GM18858 (cell line): Measurements from ENCODE around the gene ANKMY1.
"Not testable (repeated sequence)": the region's sequence is repeated elsewhere in the genome, so short reads cannot be mapped to it uniquely, and the experiment has no call there.

Source experiments
- ATAC-seq: cut with Tn5 transposase; IDR thresholded peaks from one replicate; pipeline ENCODE4 v1.9.1; 2021; ENCODE audit not compliant: unreplicated experiment

The ANKMY1 gene

GRCh38 chr2:240522406-240522805, 35.4 kb downstream of the ANKMY1 start:
- no peak for ATAC-seq

- ATAC-seq, result not testable (repeated sequence)
Observed at GRCh38 chr2:240521885-240522284, 35.9 kb downstream of the ANKMY1 start.

DNA sequence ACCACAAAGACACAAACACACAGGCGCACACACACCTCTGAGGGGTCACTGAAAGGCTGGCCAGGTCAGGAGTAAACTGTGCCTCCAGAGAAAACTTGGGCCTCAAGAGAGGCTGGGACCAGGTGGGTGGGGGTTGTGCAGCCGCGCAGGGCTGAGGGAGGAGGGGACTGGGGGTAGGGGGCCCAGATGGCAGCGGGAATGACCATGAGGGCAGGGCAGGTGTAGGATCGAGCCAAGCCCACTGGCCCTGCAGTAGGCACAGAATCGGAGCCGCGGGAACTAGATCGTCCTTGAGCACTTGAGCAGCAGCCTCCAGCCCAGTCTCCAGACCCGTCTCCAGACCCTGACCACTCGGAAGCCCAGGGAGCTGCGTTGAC, 36.8 kb downstream of the ANKMY1 start:
- no peak for ATAC-seq

GRCh38 chr2:240520130-240520973, 37.4 kb downstream of the ANKMY1 start:
- ATAC-seq, result no peak

DNA sequence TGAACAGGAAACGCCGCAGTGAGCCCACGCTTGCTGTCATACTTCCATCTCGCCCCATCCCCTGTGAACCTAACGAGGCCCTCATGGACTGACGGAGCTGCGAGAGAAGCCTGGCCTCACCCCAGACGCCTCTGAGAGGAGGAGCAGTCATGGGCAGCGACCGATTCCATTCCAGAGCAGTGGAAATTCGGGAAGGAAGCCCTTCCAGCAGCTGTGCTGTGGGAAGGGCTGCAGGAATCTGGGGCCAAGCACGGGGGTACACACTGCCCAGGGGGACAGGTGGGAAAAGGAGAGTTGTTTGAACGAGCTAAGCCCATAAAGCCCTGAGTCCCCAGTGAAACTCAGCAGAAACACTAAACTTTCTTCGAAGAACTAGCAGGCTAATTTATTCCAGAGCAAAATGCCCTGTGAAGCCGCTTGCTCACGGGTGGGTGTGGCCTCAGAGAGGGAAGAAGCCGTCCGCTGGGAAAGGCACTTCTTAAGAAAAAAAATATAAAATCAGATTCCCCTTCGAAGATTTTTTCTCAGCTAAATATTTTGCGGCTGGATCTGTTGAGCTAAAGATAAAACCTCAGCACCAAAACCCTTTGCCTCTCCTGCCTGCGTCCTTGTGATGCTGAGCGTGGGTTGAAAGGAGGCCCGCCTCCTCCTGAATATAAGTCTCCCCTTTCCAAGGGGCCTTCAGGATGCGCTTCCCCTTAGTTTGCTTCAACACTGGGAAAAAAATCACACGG, 38.2 kb downstream of the ANKMY1 start:
- no peak for ATAC-seq

- no peak for ATAC-seq
Observed at GRCh38 chr2:240518981-240519380, 38.8 kb downstream of the ANKMY1 start.

DNA sequence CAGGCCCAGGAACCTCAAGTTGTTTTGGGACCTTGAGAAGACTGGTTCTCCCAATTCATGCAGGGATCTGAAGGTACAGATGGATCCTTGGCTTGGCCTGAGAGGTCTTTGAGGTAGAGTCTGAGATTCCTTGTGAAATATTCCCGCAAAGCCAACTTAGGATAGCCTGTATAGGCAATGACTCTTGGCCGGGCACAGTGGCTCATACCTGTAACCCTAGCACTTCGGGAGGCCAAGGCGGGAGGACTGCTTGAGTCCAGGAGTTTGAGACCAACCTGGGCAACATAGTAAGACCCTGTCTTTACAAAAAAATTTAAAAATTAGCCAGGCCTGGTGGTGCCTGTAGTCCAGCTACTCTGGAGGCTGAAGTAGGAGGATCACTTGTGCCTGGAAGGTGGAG, 40.4 kb downstream of the ANKMY1 start:
- no peak for ATAC-seq

DNA sequence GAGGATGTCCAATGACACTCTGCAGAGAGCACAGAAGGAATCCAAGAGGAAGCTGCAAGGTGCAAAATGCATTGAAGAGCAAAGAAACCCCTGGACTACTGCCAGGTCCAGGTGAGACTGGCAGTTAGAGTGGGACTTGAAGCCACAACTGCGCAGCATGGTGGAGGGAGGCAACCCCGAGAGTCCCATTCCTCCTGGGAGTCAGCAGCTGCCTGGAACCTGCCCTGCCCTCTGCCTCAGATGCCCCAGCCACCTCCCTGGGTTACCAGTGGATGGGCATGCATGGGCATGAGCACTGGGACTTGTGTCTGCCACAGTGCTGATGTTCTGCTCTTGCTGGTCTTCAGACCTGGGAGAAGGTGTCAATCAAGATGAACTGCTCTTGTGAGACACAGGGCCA, 43.2 kb downstream of the ANKMY1 start:
- ATAC-seq, result no peak

GRCh38 chr2:240513549-240514287, 44.1 kb downstream of the ANKMY1 start:
- peak; percentile 86 for ATAC-seq

DNA sequence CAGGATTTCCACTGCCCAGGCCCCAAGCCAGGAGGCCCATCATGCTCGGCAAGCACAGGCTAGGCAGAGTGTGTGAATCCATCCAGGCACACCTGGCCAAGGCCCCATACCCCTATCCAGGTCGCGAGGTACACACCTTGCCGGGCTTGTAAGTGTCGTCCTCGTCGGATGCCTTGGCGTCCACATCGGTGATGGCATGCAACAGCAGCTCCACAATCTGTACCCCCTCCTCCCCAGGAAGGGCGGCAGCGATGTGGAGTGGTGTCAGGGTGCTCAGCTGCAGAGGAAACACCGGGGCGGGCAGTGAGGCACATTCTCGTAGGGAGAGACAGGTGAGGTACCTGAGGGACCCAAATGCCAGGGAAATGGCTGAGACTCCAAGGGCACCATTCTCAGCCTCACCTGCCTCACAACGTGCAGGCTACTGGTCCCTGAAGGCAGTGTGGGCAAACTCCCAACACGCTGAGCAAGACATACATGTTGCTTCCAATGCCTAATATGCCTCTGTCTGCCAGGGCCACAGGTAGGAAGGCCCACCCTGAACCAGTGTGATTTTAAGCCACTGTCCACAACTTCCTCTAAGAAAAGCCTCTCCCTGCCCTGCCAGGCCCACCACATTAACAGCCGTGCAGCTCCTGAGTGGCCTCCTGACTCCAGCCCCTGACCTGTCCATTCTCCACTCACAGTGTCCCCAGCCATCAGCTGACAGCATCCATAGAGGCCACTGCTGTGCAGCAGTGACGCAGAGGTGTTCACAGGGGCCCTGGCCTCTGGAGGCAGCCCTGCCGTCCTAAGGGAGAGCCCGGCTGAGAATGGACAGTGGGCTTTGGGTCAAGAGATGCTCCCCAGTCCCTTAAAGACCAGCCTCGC, 44.9 kb downstream of the ANKMY1 start:
- ATAC-seq, result no peak

DNA sequence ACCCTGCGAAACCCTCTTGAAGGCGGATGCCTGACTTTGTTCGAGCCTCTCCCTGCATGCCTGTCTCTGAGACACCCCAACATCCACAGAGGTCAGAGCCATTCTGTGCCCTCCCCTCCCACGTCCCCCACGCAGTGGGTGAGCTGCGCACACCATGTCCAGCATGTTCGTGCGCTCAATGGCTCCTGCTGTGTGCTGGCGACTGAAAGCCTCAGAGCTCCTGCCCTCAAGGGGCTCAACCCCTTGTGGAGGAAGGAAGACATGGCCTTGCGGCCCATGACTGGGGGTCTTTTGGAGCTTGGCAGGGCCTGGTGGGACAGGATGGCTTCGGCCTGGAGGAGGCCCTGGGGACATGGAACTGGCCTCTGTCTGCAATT, 45.7 kb downstream of the ANKMY1 start:
- ATAC-seq, result no peak

DNA sequence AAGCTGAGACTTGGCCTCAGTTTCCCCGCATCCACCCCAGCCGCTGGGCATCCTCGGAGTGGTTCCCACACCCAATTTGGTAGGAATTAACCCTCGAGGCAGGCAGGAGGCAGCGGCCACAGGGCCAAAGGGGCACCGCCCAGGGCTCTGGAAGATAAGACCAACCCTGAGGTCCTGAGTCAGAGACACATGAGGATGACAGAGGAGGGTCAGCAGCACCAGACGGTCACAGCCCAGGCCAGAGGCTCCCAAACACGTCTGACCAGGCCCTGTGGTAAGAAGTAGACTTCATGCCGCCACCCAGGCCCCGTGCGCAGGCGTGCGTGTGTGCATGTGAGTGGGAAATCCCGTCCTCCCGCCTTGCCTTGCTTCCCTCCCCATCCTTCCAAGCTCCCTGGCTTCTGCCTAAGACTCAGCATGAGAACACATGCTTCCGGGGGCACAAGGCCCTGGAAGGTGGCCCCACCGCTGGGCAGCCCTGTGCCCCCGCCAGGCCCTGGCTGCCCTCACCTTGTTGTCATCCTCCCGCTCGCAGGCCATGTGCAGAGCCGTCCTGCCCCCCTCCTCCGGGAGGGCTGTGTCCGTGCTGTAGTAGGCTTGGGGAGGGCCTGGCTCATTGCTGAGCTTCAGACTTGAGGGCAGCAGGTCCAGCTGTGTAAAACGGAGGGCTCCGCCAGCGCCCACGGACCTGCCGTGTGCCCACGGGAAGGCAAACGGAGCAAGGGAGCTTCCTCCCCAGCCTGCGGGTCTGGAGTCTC, 46.3 kb downstream of the ANKMY1 start:
- no peak for ATAC-seq

GRCh38 chr2:240510513-240511210, 47.1 kb downstream of the ANKMY1 start:
- no peak for ATAC-seq

GRCh38 chr2:240509667-240510512, 47.9 kb downstream of the ANKMY1 start:
- no peak for ATAC-seq

DNA sequence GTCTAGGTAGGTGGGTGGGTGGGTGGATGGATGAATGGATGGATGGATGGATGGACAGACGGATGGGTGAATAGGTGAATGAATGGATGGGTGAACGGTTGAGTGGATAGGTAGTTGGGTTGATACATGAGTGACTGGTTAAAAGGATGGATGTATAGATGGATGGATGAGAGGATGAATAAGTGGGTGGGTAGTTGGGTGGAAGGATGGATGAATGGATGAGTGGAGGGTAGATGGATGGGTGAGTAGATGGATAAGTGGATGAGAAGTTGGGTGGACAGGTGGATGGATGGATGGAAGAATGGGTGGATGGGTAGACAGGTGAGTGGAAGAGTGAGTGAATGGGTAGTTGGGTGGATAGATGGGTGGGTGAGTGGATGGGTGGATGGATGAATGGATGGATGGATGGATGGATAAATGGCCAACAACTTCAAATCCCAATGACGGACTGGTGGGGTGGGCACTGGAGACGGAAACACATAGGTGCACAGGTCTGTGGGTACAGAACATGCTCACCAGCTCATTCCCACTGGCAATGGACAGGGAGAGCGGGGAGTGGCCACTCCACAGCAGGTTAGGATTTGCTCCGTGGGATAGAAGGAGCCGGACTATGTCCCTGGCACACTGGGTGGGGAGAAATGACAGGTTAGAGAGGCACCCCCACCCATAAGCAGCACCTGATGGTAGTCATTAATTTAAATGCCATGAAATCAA, 48.8 kb downstream of the ANKMY1 start:
- no peak for ATAC-seq

- ATAC-seq, result no peak
Observed at GRCh38 chr2:240507778-240508251, 50.0 kb downstream of the ANKMY1 start.

DNA sequence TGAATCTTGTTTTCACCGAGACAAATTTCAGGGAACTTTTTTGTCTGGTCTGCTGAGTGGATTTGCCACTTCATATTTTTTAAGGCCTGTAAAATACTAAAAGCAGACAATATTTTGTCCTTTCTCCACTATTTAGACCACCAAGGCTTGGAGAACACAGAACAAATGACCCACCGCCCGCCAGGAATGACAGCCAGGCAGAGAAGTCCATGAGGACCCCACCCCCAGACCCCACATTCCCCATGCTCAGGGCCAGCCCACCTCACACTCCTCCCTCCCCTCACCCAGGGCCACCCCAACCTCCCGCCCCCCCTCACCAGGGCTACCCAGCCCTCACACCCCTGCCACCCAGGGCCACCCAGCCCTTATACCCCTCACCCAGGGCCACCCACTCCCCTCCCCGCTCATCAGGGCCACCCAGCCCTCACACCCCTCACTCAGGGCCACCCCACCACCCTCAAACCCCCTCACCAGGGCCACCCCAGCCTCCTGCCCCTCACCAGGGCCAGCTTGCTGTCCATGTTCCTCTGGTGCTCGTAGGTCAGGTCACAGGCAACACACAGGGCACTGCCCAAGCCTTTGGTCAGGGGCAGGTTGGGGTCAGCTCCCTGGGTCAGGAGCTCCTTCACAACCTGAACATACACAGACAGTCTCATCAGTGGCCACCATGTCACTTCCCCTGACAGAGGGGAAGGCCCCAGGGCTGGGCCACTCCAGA, 50.6 kb downstream of the ANKMY1 start:
- ATAC-seq, result no peak
